Peyer's patch (tissue), 4 donors: ENCODE data around the gene TMTC2.

Experiments
- CTCF ChIP-seq, 6 experiments: fragments of 450-650 bp in 4 of 6; fragments of 200-600 bp in 2 of 6; sonication (generic) in 1 of 6; IDR thresholded peaks; one replicate each; pipeline ENCODE4 v1.5.1; 2017 to 2019; ENCODE audit warnings: antibody characterized with exemption in 6 of 6, mild to moderate bottlenecking in 3 of 6, moderate library complexity in 1 of 6
- POLR2A ChIP-seq, 2 donors: fragments of 450-650 bp; IDR thresholded peaks; one replicate each; pipeline ENCODE4 v1.5.1; 2017; ENCODE audit warnings: antibody characterized with exemption in 2 of 2, mild to moderate bottlenecking in 2 of 2, moderate library complexity in 2 of 2

GRCh38 chr12:83106873-83107272 lies 420.2 kb downstream of the TMTC2 start:
- TF ChIP-seq CTCF (IDR thresholded peaks at IDR 0.05) (no peak), POLR2A (IDR thresholded peaks at IDR 0.05) (no peak)
